ENCODE results near the gene ZC3H7B. TPM values are rescaled to one million over a fixed set of nuclear protein-coding genes. Genes with fewer than 3 reads are reported as not detected.

The ZC3H7B gene
- total RNA-seq, 1 experiment from 2014 or later = 60.6 TPM

DNA sequence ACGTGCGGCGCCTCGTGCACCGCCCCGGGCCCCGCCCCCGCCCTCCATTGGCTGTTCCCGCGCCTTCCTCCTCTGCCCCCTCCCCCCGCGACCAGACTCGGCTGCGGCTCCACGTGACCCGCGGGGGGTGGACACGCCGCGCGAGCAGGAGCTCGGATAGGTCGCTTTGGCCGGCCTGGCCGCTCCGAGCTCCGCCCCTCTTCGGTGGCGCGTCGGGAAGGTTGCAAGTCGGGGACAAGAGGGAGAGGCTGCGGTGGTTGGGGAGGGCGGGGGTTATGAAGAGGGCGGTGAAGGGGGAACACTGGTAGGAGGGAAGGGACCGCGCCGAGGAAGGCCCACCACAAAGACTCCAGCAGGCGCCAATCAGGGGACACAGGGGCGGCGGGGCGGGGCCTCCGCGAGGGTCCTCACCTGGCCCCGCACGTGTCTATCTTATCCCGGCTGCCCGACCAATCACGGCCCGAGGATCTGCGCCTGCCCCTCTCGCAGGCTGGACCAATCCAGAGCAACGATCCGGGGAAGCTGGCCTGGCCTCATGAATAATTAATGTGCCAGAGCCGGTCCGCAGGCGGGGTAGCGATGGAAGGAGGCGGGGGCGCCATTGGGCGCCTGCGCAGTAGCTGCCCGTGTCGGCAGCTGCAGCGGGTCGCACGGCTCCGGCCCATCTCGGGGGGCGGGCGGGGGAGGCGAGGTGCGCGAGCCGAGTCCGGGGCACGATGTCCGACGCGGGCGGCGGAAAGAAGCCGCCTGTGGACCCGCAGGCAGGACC, 80.2 kb downstream of the ZC3H7B start, which contains the start of gene TEF:
Gene TEF (plus strand): TSS at position 614 of the 769 bp plus-strand sequence. CDS start 103 bp downstream, at position 717.
- intact Hi-C loops (cut with micrococcal nuclease; ENCODE audit: unreplicated experiment) = loop anchor here (1.0 kb wide), 1 partner anchor 95 kb away; the partner anchor contains the start of gene RANGAP1
- no peaks in the 10 kb centered on the region for H3K36me3 ChIP-seq (ENCODE audit: control insufficient read depth, insufficient read depth, low read length)
- ChIA-PET CTCF (interaction anchor here (0.6 to 3.2 kb wide), 21 partner anchors 16 to 709 kb away, joined by 3 to 22 read pairs (median 4); partner anchors contain the start of gene ZC3H7B), POLR2A (interaction anchor here (0.5 to 3.1 kb wide), 34 partner anchors 11 to 525 kb away, joined by 3 to 76 read pairs (median 7); partner anchors contain the start of genes ACO2, DESI1, PHF5A and PMM1)
- no peaks in the 10 kb centered on the region for H3K9me3 ChIP-seq
- peak within 1 kb of the TSS; percentile 95 for H3K27ac Mint-ChIP-seq (ENCODE audit: unreplicated experiment)
- peak; percentile 99 for DNase-seq
- H3K4me1 Mint-ChIP-seq (ENCODE audit: low read depth, unreplicated experiment) = peaks cover 7% of the 10 kb centered on the region
- peaks cover 14% of the 10 kb centered on the region for H3K4me1 ChIP-seq
- peaks cover 22% of the 10 kb centered on the region for H3K36me3 Mint-ChIP-seq (ENCODE audit: insufficient read depth, unreplicated experiment)
- peak within 1 kb of the TSS; percentile 86 for H3K4me3 Mint-ChIP-seq (ENCODE audit: unreplicated experiment)
- H3K27me3 ChIP-seq (replicated peaks; ENCODE audit: control insufficient read depth, insufficient read depth, low read length) = no peaks in the 10 kb centered on the region
- BruUV-seq (replicated peaks) = no TSS peak
- no peak for TF ChIP-seq CTCF (IDR thresholded peaks at IDR 0.05; ENCODE audit: insufficient read depth in 1 of 2, low read depth in 1 of 2, low read length in 1 of 2, severe bottlenecking in 1 of 2, unreplicated experiment in 1 of 2)
- no peaks in the 10 kb centered on the region for H3K9me3 Mint-ChIP-seq (ENCODE audit: unreplicated experiment)
- H3K27me3 Mint-ChIP-seq (ENCODE audit: insufficient read depth, unreplicated experiment) = no peaks in the 10 kb centered on the region
- H3K4me3 ChIP-seq (ENCODE audit: low read depth, low read length) = peak within 1 kb of the TSS; percentile 51

DNA sequence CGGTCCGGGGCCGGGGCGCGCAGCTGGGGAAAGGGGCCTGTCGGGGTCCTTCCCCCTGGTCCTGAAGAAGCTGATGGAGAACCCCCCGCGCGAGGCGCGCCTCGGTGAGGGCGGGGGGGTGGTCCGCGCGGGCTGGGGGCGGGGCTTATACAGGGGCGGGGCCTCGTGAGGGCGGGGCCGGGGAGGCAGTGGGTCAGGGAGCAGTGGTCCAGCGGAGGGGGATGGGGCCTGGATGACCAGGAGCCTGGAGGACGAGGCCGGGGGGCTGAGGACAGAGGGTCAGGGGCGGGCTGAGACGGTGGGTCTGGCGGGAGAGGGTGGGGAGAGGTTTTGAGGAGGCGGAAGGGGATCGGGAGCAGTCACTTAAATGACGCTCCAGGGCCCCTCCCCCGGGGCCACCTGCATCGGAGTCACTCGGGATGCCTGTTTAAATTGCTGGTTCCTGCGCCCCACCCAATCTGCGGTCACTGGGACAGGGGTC, 80.8 kb downstream of the ZC3H7B start:
- no peaks in the 10 kb centered on the region for H3K36me3 ChIP-seq (ENCODE audit: control insufficient read depth, insufficient read depth, low read length)
- ChIA-PET POLR2A (interaction anchor here (0.8 to 3.1 kb wide), 18 partner anchors 15 to 239 kb away, joined by 3 to 76 read pairs (median 12); partner anchors contain the start of genes ACO2, DESI1, PHF5A and PMM1), CTCF (interaction anchor here (0.6 to 3.2 kb wide), 7 partner anchors 15 to 580 kb away, joined by 3 to 22 read pairs (median 9); partner anchors contain the start of gene ZC3H7B)
- no peak for TF ChIP-seq CTCF (IDR thresholded peaks at IDR 0.05; ENCODE audit: insufficient read depth in 1 of 2, low read depth in 1 of 2, low read length in 1 of 2, severe bottlenecking in 1 of 2, unreplicated experiment in 1 of 2)
- peaks cover 7% of the 10 kb centered on the region for H3K4me1 Mint-ChIP-seq (ENCODE audit: low read depth, unreplicated experiment)
- H3K9me3 ChIP-seq = no peaks in the 10 kb centered on the region
- peak overlapping the region; percentile 86 for H3K4me3 Mint-ChIP-seq (ENCODE audit: unreplicated experiment)
- H3K27me3 Mint-ChIP-seq (ENCODE audit: insufficient read depth, unreplicated experiment) = no peaks in the 10 kb centered on the region
- peaks cover 14% of the 10 kb centered on the region for H3K4me1 ChIP-seq
- DNase-seq = peak in 1 of 2 experiments; percentile 71
- H3K4me3 ChIP-seq (ENCODE audit: low read depth, low read length) = peak overlapping the region; percentile 51
- BruUV-seq (replicated peaks) = no TSS peak
- no peaks in the 10 kb centered on the region for H3K27me3 ChIP-seq (replicated peaks; ENCODE audit: control insufficient read depth, insufficient read depth, low read length)
- intact Hi-C loops (cut with micrococcal nuclease; ENCODE audit: unreplicated experiment) = no loop called here
- H3K9me3 Mint-ChIP-seq (ENCODE audit: unreplicated experiment) = no peaks in the 10 kb centered on the region
- peaks cover 22% of the 10 kb centered on the region for H3K36me3 Mint-ChIP-seq (ENCODE audit: insufficient read depth, unreplicated experiment)
- peak overlapping the region; percentile 95 for H3K27ac Mint-ChIP-seq (ENCODE audit: unreplicated experiment)

GRCh38 chr22:41382610-41383009, 81.3 kb downstream of the ZC3H7B start:
- no peak for TF ChIP-seq CTCF (IDR thresholded peaks at IDR 0.05; ENCODE audit: insufficient read depth in 1 of 2, low read depth in 1 of 2, low read length in 1 of 2, severe bottlenecking in 1 of 2, unreplicated experiment in 1 of 2)
- H3K9me3 ChIP-seq = no peaks in the 10 kb centered on the region
- H3K4me3 ChIP-seq (ENCODE audit: low read depth, low read length) = peak overlapping the region; percentile 51
- H3K27me3 Mint-ChIP-seq (ENCODE audit: insufficient read depth, unreplicated experiment) = no peaks in the 10 kb centered on the region
- no peaks in the 10 kb centered on the region for H3K9me3 Mint-ChIP-seq (ENCODE audit: unreplicated experiment)
- peaks cover 7% of the 10 kb centered on the region for H3K4me1 Mint-ChIP-seq (ENCODE audit: low read depth, unreplicated experiment)
- BruUV-seq (replicated peaks) = no TSS peak
- no peaks in the 10 kb centered on the region for H3K27me3 ChIP-seq (replicated peaks; ENCODE audit: control insufficient read depth, insufficient read depth, low read length)
- peaks cover 14% of the 10 kb centered on the region for H3K4me1 ChIP-seq
- H3K36me3 Mint-ChIP-seq (ENCODE audit: insufficient read depth, unreplicated experiment) = peaks cover 22% of the 10 kb centered on the region
- peak overlapping the region; percentile 86 for H3K4me3 Mint-ChIP-seq (ENCODE audit: unreplicated experiment)
- H3K27ac Mint-ChIP-seq (ENCODE audit: unreplicated experiment) = no peak overlapping the region
- POLR2A ChIA-PET = interaction anchor here (1.8 to 3.1 kb wide), 5 partner anchors 16 to 86 kb away, joined by 6 to 76 read pairs (median 29); partner anchors contain the start of genes ACO2, PHF5A and TOB2
- CTCF ChIA-PET = interaction anchor here (1.6 to 3.2 kb wide), 2 partner anchors 20 to 22 kb away, joined by 14 to 22 read pairs; no protein-coding TSS in a partner anchor
- H3K36me3 ChIP-seq (ENCODE audit: control insufficient read depth, insufficient read depth, low read length) = no peaks in the 10 kb centered on the region
- intact Hi-C loops (cut with micrococcal nuclease; ENCODE audit: unreplicated experiment) = no loop called here
- DNase-seq = no peak
